ENCODE data around the gene SIN3A.

Gene SIN3A

DNA sequence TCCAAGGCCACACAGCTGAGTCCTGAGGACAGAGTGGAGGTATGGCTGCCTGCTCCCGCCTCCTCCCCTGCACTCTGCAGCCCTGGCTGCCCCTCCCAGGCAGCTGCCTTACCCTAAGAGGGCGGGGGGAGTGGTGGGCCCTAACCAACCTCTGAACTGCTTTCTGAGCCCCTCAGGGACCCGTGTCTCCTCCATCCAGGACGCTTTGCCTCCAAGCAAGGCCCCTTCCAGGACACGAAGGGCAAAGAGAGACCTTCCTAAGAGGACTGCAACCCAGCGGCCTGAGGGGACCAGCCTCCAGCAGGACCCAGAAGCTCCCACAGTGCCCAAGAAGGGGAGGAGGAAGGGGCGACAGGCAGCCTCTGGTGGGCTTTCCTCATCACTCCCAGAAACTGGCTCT is 97.0 kb downstream of the SIN3A start:
- no peak overlapping the region for H3K27ac ChIP-seq (ENCODE audit: poor library complexity, severe bottlenecking)
- H3K9me3 ChIP-seq (ENCODE audit: severe bottlenecking), result no peaks in the 10 kb centered on the region
- no peaks in the 10 kb centered on the region for H3K27me3 ChIP-seq (ENCODE audit: insufficient read depth, poor library complexity, severe bottlenecking)
- peak; percentile 4; the same call in 1 of the 3 replicates for ATAC-seq (ENCODE audit: low read depth)
- no peaks in the 10 kb centered on the region for H3K4me1 ChIP-seq (ENCODE audit: insufficient read depth, poor library complexity, severe bottlenecking)
- H3K36me3 ChIP-seq (ENCODE audit: low read depth), result peaks cover 22% of the 10 kb centered on the region
- TF ChIP-seq, protein P1, sequence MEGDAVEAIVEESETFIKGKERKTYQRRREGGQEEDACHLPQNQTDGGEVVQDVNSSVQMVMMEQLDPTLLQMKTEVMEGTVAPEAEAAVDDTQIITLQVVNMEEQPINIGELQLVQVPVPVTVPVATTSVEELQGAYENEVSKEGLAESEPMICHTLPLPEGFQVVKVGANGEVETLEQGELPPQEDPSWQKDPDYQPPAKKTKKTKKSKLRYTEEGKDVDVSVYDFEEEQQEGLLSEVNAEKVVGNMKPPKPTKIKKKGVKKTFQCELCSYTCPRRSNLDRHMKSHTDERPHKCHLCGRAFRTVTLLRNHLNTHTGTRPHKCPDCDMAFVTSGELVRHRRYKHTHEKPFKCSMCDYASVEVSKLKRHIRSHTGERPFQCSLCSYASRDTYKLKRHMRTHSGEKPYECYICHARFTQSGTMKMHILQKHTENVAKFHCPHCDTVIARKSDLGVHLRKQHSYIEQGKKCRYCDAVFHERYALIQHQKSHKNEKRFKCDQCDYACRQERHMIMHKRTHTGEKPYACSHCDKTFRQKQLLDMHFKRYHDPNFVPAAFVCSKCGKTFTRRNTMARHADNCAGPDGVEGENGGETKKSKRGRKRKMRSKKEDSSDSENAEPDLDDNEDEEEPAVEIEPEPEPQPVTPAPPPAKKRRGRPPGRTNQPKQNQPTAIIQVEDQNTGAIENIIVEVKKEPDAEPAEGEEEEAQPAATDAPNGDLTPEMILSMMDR (IDR thresholded peaks at IDR 0.05; ENCODE audit: poor library complexity, severe bottlenecking), result no peak
- no peak for DNase-seq (ENCODE audit: low spot score)
- no peak overlapping the region for H3K4me3 ChIP-seq (ENCODE audit: severe bottlenecking)

- no peaks in the 10 kb centered on the region for H3K27me3 ChIP-seq (ENCODE audit: insufficient read depth, poor library complexity, severe bottlenecking)
- TF ChIP-seq, protein P1 (IDR thresholded peaks at IDR 0.05; ENCODE audit: poor library complexity, severe bottlenecking), result no peak
- no peaks in the 10 kb centered on the region for H3K9me3 ChIP-seq (ENCODE audit: severe bottlenecking)
- DNase-seq (ENCODE audit: low spot score) (no peak), ATAC-seq (ENCODE audit: low read depth) (no peak)
- no peak overlapping the region for H3K27ac ChIP-seq (ENCODE audit: poor library complexity, severe bottlenecking)
- no peaks in the 10 kb centered on the region for H3K4me1 ChIP-seq (ENCODE audit: insufficient read depth, poor library complexity, severe bottlenecking)
- H3K4me3 ChIP-seq (ENCODE audit: severe bottlenecking), result no peak overlapping the region
- H3K36me3 ChIP-seq (ENCODE audit: low read depth), result peaks cover 19% of the 10 kb centered on the region
Measured at GRCh38 chr15:75353604-75354003, 97.9 kb downstream of the SIN3A start.

DNA sequence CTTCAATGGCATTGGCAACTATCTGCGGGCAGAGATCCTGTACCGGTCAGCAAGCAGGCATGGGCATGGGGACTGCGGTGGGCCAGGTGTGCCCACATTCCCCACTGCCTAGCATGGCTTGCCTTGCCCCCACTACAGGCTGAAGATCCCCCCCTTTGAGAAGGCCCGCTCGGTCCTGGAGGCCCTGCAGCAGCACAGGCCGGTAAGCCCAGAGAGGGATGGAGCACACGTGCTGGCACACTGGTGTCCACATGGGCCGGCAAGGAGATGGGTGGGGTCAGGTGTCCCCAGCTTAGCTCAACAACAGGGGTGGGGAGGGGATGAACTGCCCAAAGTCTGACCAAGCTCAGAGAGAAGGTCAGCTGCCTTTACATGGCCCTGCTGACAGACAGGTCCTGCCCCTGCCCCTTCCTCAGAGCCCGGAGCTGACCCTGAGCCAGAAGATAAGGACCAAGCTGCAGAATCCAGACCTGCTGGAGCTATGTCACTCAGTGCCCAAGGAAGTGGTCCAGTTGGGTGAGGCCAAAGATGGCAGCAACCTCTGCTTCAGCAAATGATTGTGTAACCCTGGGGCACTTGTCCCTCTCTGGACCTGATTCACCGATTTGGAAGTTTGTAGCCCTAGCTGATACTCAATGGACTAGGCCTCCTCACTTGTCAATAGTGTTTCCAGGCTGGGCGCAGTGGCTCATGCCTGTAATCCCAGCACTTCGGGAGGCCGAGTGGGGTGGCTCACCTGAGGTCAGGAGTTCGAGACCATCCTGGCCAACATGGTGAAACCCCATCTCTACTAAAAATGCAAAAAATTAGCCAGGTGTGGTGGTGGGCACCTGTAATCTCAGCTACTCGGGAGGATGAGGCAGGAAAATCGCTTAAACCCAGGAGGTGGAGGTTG is 99.1 kb downstream of the SIN3A start:
- Histone ChIP-seq H3K9me3 (ENCODE audit: severe bottlenecking) (no peaks in the 10 kb centered on the region), H3K36me3 (ENCODE audit: low read depth) (peaks cover 11% of the 10 kb centered on the region), H3K4me1 (ENCODE audit: insufficient read depth, poor library complexity, severe bottlenecking) (no peaks in the 10 kb centered on the region), H3K27me3 (ENCODE audit: insufficient read depth, poor library complexity, severe bottlenecking) (no peaks in the 10 kb centered on the region), H3K4me3 (ENCODE audit: severe bottlenecking) (no peak overlapping the region), H3K27ac (ENCODE audit: poor library complexity, severe bottlenecking) (no peak overlapping the region)
- DNase-seq (ENCODE audit: low spot score) (no peak), ATAC-seq (ENCODE audit: low read depth) (no peak)
- TF ChIP-seq, protein P1 (IDR thresholded peaks at IDR 0.05; ENCODE audit: poor library complexity, severe bottlenecking), result no peak

DNA sequence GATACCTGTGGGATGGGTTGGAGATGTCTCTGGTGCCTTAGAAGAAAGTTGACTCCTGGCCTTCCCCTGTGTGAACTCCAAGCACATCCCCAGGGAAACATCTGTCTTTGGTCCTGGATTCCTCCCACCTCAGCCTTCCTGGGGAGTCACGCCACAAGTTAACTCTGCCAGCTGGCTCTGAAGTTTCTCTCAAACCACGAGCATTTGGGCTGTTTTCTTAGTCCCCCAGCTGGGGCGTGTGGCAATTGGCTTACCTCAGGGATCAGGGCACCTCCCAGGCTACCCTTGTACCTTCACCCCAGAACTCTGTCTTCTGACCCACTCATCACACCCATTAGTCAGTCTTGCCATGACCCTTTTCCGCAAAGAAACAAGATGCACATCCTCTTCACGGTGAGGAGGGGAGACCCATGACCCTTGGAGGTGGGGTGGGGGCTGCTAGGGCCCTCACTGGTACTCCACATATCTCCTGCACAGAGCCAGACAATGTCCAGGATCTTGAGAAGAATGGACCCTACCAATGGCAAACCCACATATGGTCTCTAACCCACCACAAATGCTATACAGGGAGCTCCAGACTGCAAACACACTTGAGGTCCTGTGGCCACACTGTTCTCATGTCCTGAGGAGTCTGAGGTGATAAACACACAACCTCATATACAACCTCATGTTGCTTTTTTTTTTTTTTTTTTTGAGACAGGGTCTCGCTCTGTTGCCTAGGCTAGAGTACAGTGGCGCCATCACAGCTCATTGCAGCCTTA is 100.7 kb downstream of the SIN3A start:
- no peak for DNase-seq (ENCODE audit: low spot score)
- Histone ChIP-seq H3K36me3 (ENCODE audit: low read depth) (no peaks in the 10 kb centered on the region), H3K9me3 (ENCODE audit: severe bottlenecking) (no peaks in the 10 kb centered on the region), H3K27ac (ENCODE audit: poor library complexity, severe bottlenecking) (no peak overlapping the region), H3K27me3 (ENCODE audit: insufficient read depth, poor library complexity, severe bottlenecking) (no peaks in the 10 kb centered on the region), H3K4me3 (ENCODE audit: severe bottlenecking) (no peak overlapping the region), H3K4me1 (ENCODE audit: insufficient read depth, poor library complexity, severe bottlenecking) (no peaks in the 10 kb centered on the region)
- TF ChIP-seq, protein P1 (IDR thresholded peaks at IDR 0.05; ENCODE audit: poor library complexity, severe bottlenecking), result no peak
- ATAC-seq (ENCODE audit: low read depth), result no peak
